T-helper 17 cell (primary cell): Measurements from ENCODE around the gene KLHL22. TPM values are rescaled to one million over a fixed set of nuclear protein-coding genes. Genes with fewer than 3 reads are reported as not detected.

Source experiments
- ATAC-seq: fragments of 150-1000 bp; cut with Tn5 transposase; 2 replicates; pipeline ENCODE4 v1.10.0; 2021; ENCODE audit warnings: mild to moderate bottlenecking, moderate library complexity
- DNase-seq, 3 donors: peaks; one replicate each; pipeline versions ENCODE4 v3.0.0 to v3.0.0-alpha.2; 2020 to 2021
- H3K9me3 ChIP-seq: one replicate; pipeline ENCODE4 v1.7.0; 2013; ENCODE audit warnings: low read length, mild to moderate bottlenecking; ENCODE audit not compliant: control insufficient read depth, poor library complexity, severe bottlenecking
- H3K27ac Mint-ChIP-seq: one replicate; pipeline ENCODE4 v1.8.0; 2022; ENCODE audit warnings: mild to moderate bottlenecking, moderate library complexity, mixed read lengths
- H3K27me3 Mint-ChIP-seq: one replicate; pipeline ENCODE4 v1.8.0; 2022; ENCODE audit warnings: mixed read lengths
- H3K36me3 Mint-ChIP-seq: one replicate; pipeline ENCODE4 v1.8.0; 2022; ENCODE audit warnings: low read depth, mixed read lengths
- H3K4me1 Mint-ChIP-seq: one replicate; pipeline ENCODE4 v1.8.0; 2022; ENCODE audit warnings: mild to moderate bottlenecking, mixed read lengths
- H3K4me3 Mint-ChIP-seq: one replicate; pipeline ENCODE4 v1.8.0; 2022; ENCODE audit warnings: mild to moderate bottlenecking, moderate library complexity, mixed read lengths
- total RNA-seq, 4 donors: library from RNA in 2 of 4; stranded (reverse) in 2 of 4; gene quantifications; one replicate each; pipeline ENCODE4 v1.2.3 and lab custom pipeline; 2022 to 2026

KLHL22 gene
- total RNA-seq, 2 donors from 2014 or later: 28.1 to 33.1 TPM

DNA sequence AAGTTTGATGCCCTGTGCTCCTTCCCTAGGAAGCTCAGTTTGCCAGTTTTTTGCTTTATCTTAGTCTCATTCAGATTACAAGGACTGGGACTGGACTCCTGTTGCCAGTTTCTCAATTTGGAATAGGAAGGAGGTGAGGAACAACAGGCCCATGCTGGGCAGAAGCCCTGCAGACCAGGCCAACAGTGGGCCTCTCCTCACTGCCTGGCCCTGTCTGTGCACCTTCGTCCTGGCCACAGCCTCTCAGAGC is 35.5 kb upstream of the KLHL22 start:
- H3K9me3 ChIP-seq: no peaks in the 10 kb centered on the region
- ATAC-seq (no peak), DNase-seq (no peak)
- H3K27ac Mint-ChIP-seq: peak overlapping the region; percentile 88
- H3K4me1 Mint-ChIP-seq: peaks cover 47% of the 10 kb centered on the region
- no peak overlapping the region for H3K4me3 Mint-ChIP-seq
- peaks cover 14% of the 10 kb centered on the region for H3K36me3 Mint-ChIP-seq
- no peaks in the 10 kb centered on the region for H3K27me3 Mint-ChIP-seq

- no peak for ATAC-seq
- Mint-ChIP-seq H3K27me3 (no peaks in the 10 kb centered on the region), H3K4me3 (peak overlapping the region; percentile 25), H3K4me1 (peaks cover 47% of the 10 kb centered on the region), H3K36me3 (peaks cover 14% of the 10 kb centered on the region), H3K27ac (peak overlapping the region; percentile 88)
- H3K9me3 ChIP-seq: no peaks in the 10 kb centered on the region
- no peak for DNase-seq
Observed at GRCh38 chr22:20530368-20531153, 35.0 kb upstream of the KLHL22 start.

DNA sequence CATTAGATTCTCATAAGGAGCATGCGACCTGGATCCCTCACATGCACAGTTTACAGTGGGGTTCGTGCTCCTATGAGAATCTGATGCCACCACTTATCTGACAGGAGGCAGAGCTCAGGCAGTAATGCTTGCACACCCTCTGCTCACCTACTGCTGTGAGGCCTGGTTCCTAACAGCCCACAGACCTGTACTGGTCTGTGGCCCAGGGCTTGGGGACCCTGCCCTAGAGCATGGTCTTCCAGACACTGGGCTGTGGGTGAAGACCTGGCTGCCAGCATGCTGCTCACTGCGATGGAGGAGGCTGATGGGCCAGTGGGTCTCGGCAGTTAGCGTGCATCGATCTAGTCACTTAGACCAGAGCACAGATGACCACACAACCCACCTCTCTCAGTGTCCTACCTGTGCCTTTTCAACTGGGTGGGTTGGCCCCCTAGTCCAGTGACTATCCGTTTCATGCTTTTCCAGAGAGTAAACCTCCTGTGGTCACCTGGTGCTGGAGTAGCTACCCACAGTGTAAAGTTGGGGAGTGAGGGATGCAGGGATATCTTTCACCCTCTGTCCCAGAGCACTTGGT is 32.9 kb upstream of the KLHL22 start:
- Mint-ChIP-seq H3K27ac (peak overlapping the region; percentile 86), H3K4me3 (no peak overlapping the region), H3K36me3 (peaks cover 11% of the 10 kb centered on the region), H3K27me3 (no peaks in the 10 kb centered on the region), H3K4me1 (peaks cover 43% of the 10 kb centered on the region)
- ATAC-seq (no peak), DNase-seq (no peak)
- no peaks in the 10 kb centered on the region for H3K9me3 ChIP-seq

DNA sequence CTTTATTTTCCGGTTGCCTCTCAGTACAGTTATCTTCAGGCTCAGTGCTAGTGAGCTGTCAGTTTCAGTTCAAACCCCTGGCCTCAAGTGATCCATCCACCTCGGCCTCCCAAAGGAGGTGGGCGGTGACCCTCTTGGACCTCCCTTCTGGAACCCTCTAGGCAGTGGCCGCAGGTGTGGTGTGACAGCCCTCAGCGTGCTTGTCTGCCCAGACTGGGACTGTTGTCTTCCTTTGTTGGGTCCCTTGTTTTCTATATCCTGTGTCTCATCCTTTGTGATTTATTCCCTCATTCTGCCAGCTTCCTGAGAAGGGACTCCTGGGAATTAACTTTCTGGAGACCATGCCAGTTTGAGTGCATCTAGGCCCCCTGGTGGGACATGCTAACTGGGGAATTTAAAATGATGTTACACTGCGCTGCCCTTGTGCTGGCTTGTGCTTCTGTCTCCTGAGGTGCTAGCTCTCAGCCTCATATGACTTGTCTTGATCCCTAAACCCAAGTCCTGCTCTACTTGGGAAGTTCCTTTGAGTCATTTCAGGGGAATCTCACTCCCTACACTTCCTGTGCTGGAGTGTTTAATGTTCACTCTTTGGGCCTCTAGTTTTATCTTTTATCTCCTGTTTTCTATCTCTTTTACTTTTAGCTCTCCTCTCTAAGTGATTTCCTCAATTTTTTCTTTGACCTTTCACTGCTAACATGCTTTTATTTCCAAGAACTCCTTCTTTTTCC is 31.2 kb upstream of the KLHL22 start:
- no peak for ATAC-seq
- DNase-seq: no peak
- peak overlapping the region; percentile 67 for H3K4me3 Mint-ChIP-seq
- H3K36me3 Mint-ChIP-seq: peaks cover 18% of the 10 kb centered on the region
- H3K9me3 ChIP-seq: no peaks in the 10 kb centered on the region
- peaks cover 48% of the 10 kb centered on the region for H3K4me1 Mint-ChIP-seq
- peak overlapping the region; percentile 93 for H3K27ac Mint-ChIP-seq
- no peaks in the 10 kb centered on the region for H3K27me3 Mint-ChIP-seq

DNA sequence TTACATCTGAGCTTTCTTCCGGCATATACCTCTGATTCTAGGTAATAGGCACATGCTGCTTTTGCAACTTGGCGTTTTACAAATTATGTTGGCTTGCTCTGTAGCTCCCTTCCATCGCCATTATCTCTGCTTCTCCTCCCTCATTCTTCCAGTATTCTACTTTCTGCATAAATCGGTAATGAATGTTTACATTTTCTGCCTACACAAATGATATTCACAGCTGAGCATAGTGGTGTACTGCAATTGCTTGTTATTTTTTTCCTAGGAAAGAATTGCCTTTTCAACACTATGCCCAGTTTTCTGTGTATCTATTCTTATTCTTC is 30.7 kb upstream of the KLHL22 start:
- peaks cover 18% of the 10 kb centered on the region for H3K36me3 Mint-ChIP-seq
- no peaks in the 10 kb centered on the region for H3K9me3 ChIP-seq
- DNase-seq: no peak
- H3K4me1 Mint-ChIP-seq: peaks cover 45% of the 10 kb centered on the region
- H3K4me3 Mint-ChIP-seq: no peak overlapping the region
- no peaks in the 10 kb centered on the region for H3K27me3 Mint-ChIP-seq
- ATAC-seq: no peak
- H3K27ac Mint-ChIP-seq: peak overlapping the region; percentile 93

DNA sequence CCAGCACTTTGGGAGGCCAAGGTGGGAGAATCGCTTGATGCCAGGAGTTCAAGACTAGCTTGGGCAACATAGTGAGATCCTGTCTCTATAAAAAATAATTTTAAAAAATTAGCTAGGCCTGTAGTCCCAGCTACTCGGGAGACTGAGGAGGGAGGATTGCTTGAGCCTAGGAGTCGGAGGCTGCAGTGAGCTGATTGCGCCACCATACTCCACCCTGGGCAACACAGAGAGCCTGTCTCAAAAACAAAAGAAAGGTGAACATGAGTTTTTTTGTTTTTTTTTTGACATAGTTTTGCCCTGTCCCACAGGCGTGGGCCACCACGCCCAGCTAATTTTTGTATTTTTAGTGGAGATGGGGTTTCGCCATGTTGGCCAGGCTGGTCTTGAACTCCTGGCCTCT is 29.5 kb upstream of the KLHL22 start:
- ATAC-seq: no peak
- no peaks in the 10 kb centered on the region for H3K27me3 Mint-ChIP-seq
- no peak overlapping the region for H3K4me3 Mint-ChIP-seq
- H3K4me1 Mint-ChIP-seq: peaks cover 41% of the 10 kb centered on the region
- H3K36me3 Mint-ChIP-seq: peaks cover 18% of the 10 kb centered on the region
- H3K9me3 ChIP-seq: no peaks in the 10 kb centered on the region
- DNase-seq: no peak
- no peak overlapping the region for H3K27ac Mint-ChIP-seq

- H3K36me3 Mint-ChIP-seq: peaks cover 18% of the 10 kb centered on the region
- peaks cover 45% of the 10 kb centered on the region for H3K4me1 Mint-ChIP-seq
- peak overlapping the region; percentile 64 for H3K4me3 Mint-ChIP-seq
- ATAC-seq: peak; percentile 78
- H3K9me3 ChIP-seq: no peaks in the 10 kb centered on the region
- peak in 1 of 3 donors; percentile 12 for DNase-seq
- H3K27me3 Mint-ChIP-seq: no peaks in the 10 kb centered on the region
- H3K27ac Mint-ChIP-seq: peak overlapping the region; percentile 94
Observed at GRCh38 chr22:20524004-20524481, 28.4 kb upstream of the KLHL22 start.

- peak overlapping the region; percentile 94 for H3K27ac Mint-ChIP-seq
- no peak for DNase-seq
- H3K27me3 Mint-ChIP-seq: no peaks in the 10 kb centered on the region
- H3K4me3 Mint-ChIP-seq: peak overlapping the region; percentile 15
- ATAC-seq: peak; percentile 63
- H3K36me3 Mint-ChIP-seq: peaks cover 19% of the 10 kb centered on the region
- H3K4me1 Mint-ChIP-seq: peaks cover 51% of the 10 kb centered on the region
- no peaks in the 10 kb centered on the region for H3K9me3 ChIP-seq
Observed at GRCh38 chr22:20523086-20523983, 27.7 kb upstream of the KLHL22 start.

GRCh38 chr22:20522134-20523004 is 26.8 kb upstream of the KLHL22 start:
- H3K27me3 Mint-ChIP-seq: no peaks in the 10 kb centered on the region
- H3K4me3 Mint-ChIP-seq: peak overlapping the region; percentile 71
- H3K9me3 ChIP-seq: no peaks in the 10 kb centered on the region
- peaks cover 19% of the 10 kb centered on the region for H3K36me3 Mint-ChIP-seq
- DNase-seq: no peak
- no peak for ATAC-seq
- H3K4me1 Mint-ChIP-seq: peaks cover 58% of the 10 kb centered on the region
- peak overlapping the region; percentile 94 for H3K27ac Mint-ChIP-seq

- peak overlapping the region; percentile 84 for H3K27ac Mint-ChIP-seq
- DNase-seq (no peak), ATAC-seq (no peak)
- no peaks in the 10 kb centered on the region for H3K27me3 Mint-ChIP-seq
- H3K4me1 Mint-ChIP-seq: peaks cover 50% of the 10 kb centered on the region
- no peaks in the 10 kb centered on the region for H3K9me3 ChIP-seq
- H3K36me3 Mint-ChIP-seq: peaks cover 10% of the 10 kb centered on the region
- no peak overlapping the region for H3K4me3 Mint-ChIP-seq
Observed at GRCh38 chr22:20520093-20520511, 24.5 kb upstream of the KLHL22 start.

GRCh38 chr22:20519558-20519957 is 24.0 kb upstream of the KLHL22 start:
- Mint-ChIP-seq H3K36me3 (peaks cover 10% of the 10 kb centered on the region), H3K27ac (peak overlapping the region; percentile 80), H3K4me3 (no peak overlapping the region), H3K4me1 (peaks cover 50% of the 10 kb centered on the region), H3K27me3 (no peaks in the 10 kb centered on the region)
- DNase-seq (no peak), ATAC-seq (no peak)
- no peaks in the 10 kb centered on the region for H3K9me3 ChIP-seq

GRCh38 chr22:20517841-20518592 is 22.4 kb upstream of the KLHL22 start:
- H3K4me3 Mint-ChIP-seq: no peak overlapping the region
- no peaks in the 10 kb centered on the region for H3K9me3 ChIP-seq
- H3K4me1 Mint-ChIP-seq: peaks cover 46% of the 10 kb centered on the region
- no peaks in the 10 kb centered on the region for H3K27me3 Mint-ChIP-seq
- peaks cover 10% of the 10 kb centered on the region for H3K36me3 Mint-ChIP-seq
- peak overlapping the region; percentile 80 for H3K27ac Mint-ChIP-seq
- ATAC-seq (no peak), DNase-seq (no peak)
